Neural progenitor cell (in vitro differentiated cells): ENCODE data around the gene FBXW11. TPM values are rescaled to one million over a fixed set of nuclear protein-coding genes. Genes with fewer than 3 reads are reported as not detected.

Source experiments
- DNase-seq: peaks from one replicate; pipeline ENCODE4 v3.0.0-alpha.2; 2016; ENCODE audit warnings: low spot score
- H2AFZ ChIP-seq: fragments of 200-600 bp; sonication (generic); replicated peaks from 2 replicates; pipeline ENCODE4 v1.6.1; 2016; ENCODE audit warnings: antibody characterized with exemption
- H3F3A ChIP-seq: fragments of 200-600 bp; sonication (generic); 2 replicates; pipeline ENCODE4 v1.6.1; 2016; ENCODE audit warnings: antibody characterized with exemption, low read depth
- H3K27ac ChIP-seq: fragments of 200-600 bp; sonication (generic); 2 replicates; pipeline ENCODE4 v1.5.1; 2016; ENCODE audit warnings: mild to moderate bottlenecking
- H3K27me3 ChIP-seq: fragments of 200-600 bp; sonication (generic); 2 replicates; pipeline ENCODE4 v1.6.1; 2016; ENCODE audit warnings: mild to moderate bottlenecking, moderate library complexity
- H3K36me3 ChIP-seq: fragments of 200-600 bp; sonication (generic); 2 replicates; pipeline ENCODE4 v1.5.1; 2016
- H3K4me1 ChIP-seq: fragments of 200-600 bp; sonication (generic); 2 replicates; pipeline ENCODE4 v1.6.1; 2016; ENCODE audit warnings: mixed run types
- H3K4me2 ChIP-seq: fragments of 200-600 bp; sonication (generic); 2 replicates; pipeline ENCODE4 v1.6.1; 2016
- H3K4me3 ChIP-seq: fragments of 200-600 bp; sonication (generic); 2 replicates; pipeline ENCODE4 v1.5.1; 2016
- H3K79me2 ChIP-seq: fragments of 200-600 bp; sonication (generic); 2 replicates; pipeline ENCODE4 v1.6.1; 2016; ENCODE audit warnings: low read depth
- H3K9ac ChIP-seq: fragments of 200-600 bp; sonication (generic); 2 replicates; pipeline ENCODE4 v1.6.1; 2016
- H3K9me3 ChIP-seq: fragments of 200-600 bp; sonication (generic); 2 replicates; pipeline ENCODE4 v1.5.1; 2016; ENCODE audit warnings: low read depth
- H4K20me1 ChIP-seq: fragments of 200-600 bp; sonication (generic); 2 replicates; pipeline ENCODE4 v1.6.1; 2016; ENCODE audit warnings: low read depth
- H3K27ac Mint-ChIP-seq: 3 replicates; pipeline ENCODE4 v1.8.0; 2021; ENCODE audit warnings: mixed read lengths
- H3K27me3 Mint-ChIP-seq: 2 replicates; pipeline ENCODE4 v1.8.0; 2022; ENCODE audit warnings: low read depth, mild to moderate bottlenecking, inconsistent platforms, moderate library complexity, mixed read lengths; ENCODE audit not compliant: insufficient read depth
- H3K36me3 Mint-ChIP-seq: 3 replicates; pipeline ENCODE4 v1.8.0; 2021; ENCODE audit warnings: mixed read lengths
- H3K4me1 Mint-ChIP-seq: 3 replicates; pipeline ENCODE4 v1.8.0; 2021; ENCODE audit warnings: mixed read lengths
- H3K4me3 Mint-ChIP-seq: 3 replicates; pipeline ENCODE4 v1.8.0; 2021; ENCODE audit warnings: mild to moderate bottlenecking, moderate library complexity, mixed read lengths
- H3K9me3 Mint-ChIP-seq: 3 replicates; pipeline ENCODE4 v1.8.0; 2020; ENCODE audit warnings: mixed read lengths
- EZH2 ChIP-seq: fragments of 200-600 bp; sonication (generic); IDR thresholded peaks from 2 replicates; pipeline ENCODE4 v1.6.1; 2017; ENCODE audit warnings: antibody characterized with exemption, mild to moderate bottlenecking, moderate library complexity
- EZH2phosphoT487 ChIP-seq: fragments of 200-600 bp; sonication (generic); IDR thresholded peaks from 2 replicates; pipeline ENCODE4 v1.6.1; 2017; ENCODE audit warnings: antibody characterized with exemption
- total RNA-seq: library from RNA; depleted of rRNA; stranded (reverse); fragments of >200 nt; gene quantifications from 2 replicates; pipeline ENCODE4 v1.2.3, GENCODE V29; 2015; ENCODE audit warnings: low replicate concordance
- TF ChIP-seq, protein P1 (sequence below): fragments of 200-600 bp; sonication (generic); IDR thresholded peaks from 2 replicates; pipeline ENCODE4 v1.5.1; 2017; ENCODE audit warnings: antibody characterized with exemption, mild to moderate bottlenecking

FBXW11 gene
- total RNA-seq, 1 donor from 2014 or later, result 79.1 TPM

GRCh38 chr5:172048170-172048422 lies 41.7 kb upstream of the FBXW11 start:
- Histone ChIP-seq H3K27me3 (no peaks in the 10 kb centered on the region), H3K9ac (no peak overlapping the region), H3K4me1 (no peaks in the 10 kb centered on the region), H3K4me2 (no peak overlapping the region), H3K9me3 (no peaks in the 10 kb centered on the region), H3K27ac (no peak overlapping the region), H2AFZ (no peak overlapping the region), H3K79me2 (no peaks in the 10 kb centered on the region), H4K20me1 (no peaks in the 10 kb centered on the region), H3F3A (no peaks in the 10 kb centered on the region), H3K4me3 (no peak overlapping the region), H3K36me3 (no peaks in the 10 kb centered on the region)
- Mint-ChIP-seq H3K27me3 (peaks cover 2% of the 10 kb centered on the region), H3K36me3 (peaks cover 16% of the 10 kb centered on the region), H3K9me3 (no peaks in the 10 kb centered on the region), H3K27ac (no peak overlapping the region), H3K4me1 (peaks cover 19% of the 10 kb centered on the region), H3K4me3 (no peak overlapping the region)
- no peak for DNase-seq
- TF ChIP-seq EZH2 (no peak), EZH2phosphoT487 (no peak)
- TF ChIP-seq, protein P1, sequence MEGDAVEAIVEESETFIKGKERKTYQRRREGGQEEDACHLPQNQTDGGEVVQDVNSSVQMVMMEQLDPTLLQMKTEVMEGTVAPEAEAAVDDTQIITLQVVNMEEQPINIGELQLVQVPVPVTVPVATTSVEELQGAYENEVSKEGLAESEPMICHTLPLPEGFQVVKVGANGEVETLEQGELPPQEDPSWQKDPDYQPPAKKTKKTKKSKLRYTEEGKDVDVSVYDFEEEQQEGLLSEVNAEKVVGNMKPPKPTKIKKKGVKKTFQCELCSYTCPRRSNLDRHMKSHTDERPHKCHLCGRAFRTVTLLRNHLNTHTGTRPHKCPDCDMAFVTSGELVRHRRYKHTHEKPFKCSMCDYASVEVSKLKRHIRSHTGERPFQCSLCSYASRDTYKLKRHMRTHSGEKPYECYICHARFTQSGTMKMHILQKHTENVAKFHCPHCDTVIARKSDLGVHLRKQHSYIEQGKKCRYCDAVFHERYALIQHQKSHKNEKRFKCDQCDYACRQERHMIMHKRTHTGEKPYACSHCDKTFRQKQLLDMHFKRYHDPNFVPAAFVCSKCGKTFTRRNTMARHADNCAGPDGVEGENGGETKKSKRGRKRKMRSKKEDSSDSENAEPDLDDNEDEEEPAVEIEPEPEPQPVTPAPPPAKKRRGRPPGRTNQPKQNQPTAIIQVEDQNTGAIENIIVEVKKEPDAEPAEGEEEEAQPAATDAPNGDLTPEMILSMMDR, result no peak

GRCh38 chr5:172046593-172046992 lies 40.2 kb upstream of the FBXW11 start:
- no peak for TF ChIP-seq EZH2phosphoT487
- TF ChIP-seq EZH2, result no peak
- TF ChIP-seq, protein P1, result no peak
- Mint-ChIP-seq H3K27ac (no peak overlapping the region), H3K4me1 (peaks cover 12% of the 10 kb centered on the region), H3K36me3 (peaks cover 16% of the 10 kb centered on the region), H3K27me3 (peaks cover 2% of the 10 kb centered on the region), H3K4me3 (no peak overlapping the region), H3K9me3 (no peaks in the 10 kb centered on the region)
- Histone ChIP-seq H4K20me1 (no peaks in the 10 kb centered on the region), H3K9me3 (no peaks in the 10 kb centered on the region), H3K27me3 (no peaks in the 10 kb centered on the region), H2AFZ (no peak overlapping the region), H3F3A (no peaks in the 10 kb centered on the region), H3K4me1 (no peaks in the 10 kb centered on the region), H3K36me3 (no peaks in the 10 kb centered on the region), H3K27ac (no peak overlapping the region), H3K79me2 (no peaks in the 10 kb centered on the region), H3K4me2 (no peak overlapping the region), H3K9ac (no peak overlapping the region), H3K4me3 (no peak overlapping the region)
- DNase-seq, result no peak

GRCh38 chr5:172045315-172045632 lies 38.8 kb upstream of the FBXW11 start:
- no peaks in the 10 kb centered on the region for H4K20me1 ChIP-seq
- H3K9me3 Mint-ChIP-seq, result no peaks in the 10 kb centered on the region
- no peaks in the 10 kb centered on the region for H3K36me3 ChIP-seq
- no peak overlapping the region for H3K4me3 ChIP-seq
- H3K27ac ChIP-seq, result no peak overlapping the region
- peaks cover 15% of the 10 kb centered on the region for H3K36me3 Mint-ChIP-seq
- H3K27ac Mint-ChIP-seq, result peak overlapping the region; percentile 65
- no peaks in the 10 kb centered on the region for H3F3A ChIP-seq
- peaks cover 7% of the 10 kb centered on the region for H3K4me1 Mint-ChIP-seq
- no peak overlapping the region for H3K4me3 Mint-ChIP-seq
- H3K9ac ChIP-seq, result no peak overlapping the region
- H3K27me3 ChIP-seq, result no peaks in the 10 kb centered on the region
- no peaks in the 10 kb centered on the region for H3K9me3 ChIP-seq
- peaks cover 2% of the 10 kb centered on the region for H3K27me3 Mint-ChIP-seq
- no peak overlapping the region for H2AFZ ChIP-seq
- no peaks in the 10 kb centered on the region for H3K79me2 ChIP-seq
- TF ChIP-seq, protein P1, result no peak
- TF ChIP-seq EZH2, result no peak
- no peak for DNase-seq
- no peak overlapping the region for H3K4me2 ChIP-seq
- H3K4me1 ChIP-seq, result no peaks in the 10 kb centered on the region
